ENCODE results near the gene STAC2. TPM values are rescaled to one million over a fixed set of nuclear protein-coding genes. Genes with fewer than 3 reads are reported as not detected.

The STAC2 gene
- total RNA-seq, 1 donor from 2014 or later, result 1.5 TPM

GRCh38 chr17:39167476-39167875 lies 58.3 kb downstream of the STAC2 start:
- no peak for TF ChIP-seq CTCF (conservative IDR thresholded peaks at IDR 0.05)
- peaks cover 33% of the 10 kb centered on the region for H3K27me3 Mint-ChIP-seq
- no peaks in the 10 kb centered on the region for H3K9me3 Mint-ChIP-seq
- H3K27ac Mint-ChIP-seq, result no peak overlapping the region
- peaks cover 10% of the 10 kb centered on the region for H3K4me1 Mint-ChIP-seq (ENCODE audit: unreplicated experiment)
- no peaks in the 10 kb centered on the region for H3K36me3 Mint-ChIP-seq
- H3K4me3 Mint-ChIP-seq, result peak overlapping the region; percentile 78
- DNase-seq (ENCODE audit: extremely low spot score, unreplicated experiment), result no peak

GRCh38 chr17:39166437-39167335 lies 59.1 kb downstream of the STAC2 start:
- H3K27me3 Mint-ChIP-seq, result peaks cover 33% of the 10 kb centered on the region
- no peaks in the 10 kb centered on the region for H3K36me3 Mint-ChIP-seq
- no peak for TF ChIP-seq CTCF (conservative IDR thresholded peaks at IDR 0.05)
- no peaks in the 10 kb centered on the region for H3K9me3 Mint-ChIP-seq
- DNase-seq (ENCODE audit: extremely low spot score, unreplicated experiment), result no peak
- peak overlapping the region; percentile 78 for H3K4me3 Mint-ChIP-seq
- H3K4me1 Mint-ChIP-seq (ENCODE audit: unreplicated experiment), result peaks cover 10% of the 10 kb centered on the region
- no peak overlapping the region for H3K27ac Mint-ChIP-seq

GRCh38 chr17:39165841-39166349 lies 59.9 kb downstream of the STAC2 start, which contains the start of gene ARL5C:
TSS of gene ARL5C (minus strand) at chr17:39166161. CDS start at chr17:39165760, 401 bp downstream.
- Mint-ChIP-seq H3K9me3 (no peaks in the 10 kb centered on the region), H3K4me3 (peak within 1 kb of the TSS; percentile 95), H3K27ac (peak within 1 kb of the TSS; percentile 43), H3K4me1 (ENCODE audit: unreplicated experiment) (peaks cover 10% of the 10 kb centered on the region), H3K27me3 (peaks cover 33% of the 10 kb centered on the region), H3K36me3 (no peaks in the 10 kb centered on the region)
- no peak for DNase-seq (ENCODE audit: extremely low spot score, unreplicated experiment)
- TF ChIP-seq CTCF (conservative IDR thresholded peaks at IDR 0.05), result no peak

- peak overlapping the region; percentile 95 for H3K4me3 Mint-ChIP-seq
Observed at GRCh38 chr17:39165178-39165840, 60.4 kb downstream of the STAC2 start.

More at GRCh38 chr17:39165178-39165840, 60.4 kb downstream of the STAC2 start:
- no peak for DNase-seq (ENCODE audit: extremely low spot score, unreplicated experiment)
- Mint-ChIP-seq H3K27me3 (peaks cover 33% of the 10 kb centered on the region), H3K27ac (peak overlapping the region; percentile 43), H3K9me3 (no peaks in the 10 kb centered on the region), H3K36me3 (no peaks in the 10 kb centered on the region), H3K4me1 (ENCODE audit: unreplicated experiment) (peaks cover 10% of the 10 kb centered on the region)
- no peak for TF ChIP-seq CTCF (conservative IDR thresholded peaks at IDR 0.05)

Data from type B pancreatic cell (in vitro differentiated cells).